Measurements from ENCODE around the gene PRPF6. TPM values are rescaled to one million over a fixed set of nuclear protein-coding genes. Genes with fewer than 3 reads are reported as not detected.

The PRPF6 gene
- total RNA-seq, 1 donor, result 55.4 TPM

DNA sequence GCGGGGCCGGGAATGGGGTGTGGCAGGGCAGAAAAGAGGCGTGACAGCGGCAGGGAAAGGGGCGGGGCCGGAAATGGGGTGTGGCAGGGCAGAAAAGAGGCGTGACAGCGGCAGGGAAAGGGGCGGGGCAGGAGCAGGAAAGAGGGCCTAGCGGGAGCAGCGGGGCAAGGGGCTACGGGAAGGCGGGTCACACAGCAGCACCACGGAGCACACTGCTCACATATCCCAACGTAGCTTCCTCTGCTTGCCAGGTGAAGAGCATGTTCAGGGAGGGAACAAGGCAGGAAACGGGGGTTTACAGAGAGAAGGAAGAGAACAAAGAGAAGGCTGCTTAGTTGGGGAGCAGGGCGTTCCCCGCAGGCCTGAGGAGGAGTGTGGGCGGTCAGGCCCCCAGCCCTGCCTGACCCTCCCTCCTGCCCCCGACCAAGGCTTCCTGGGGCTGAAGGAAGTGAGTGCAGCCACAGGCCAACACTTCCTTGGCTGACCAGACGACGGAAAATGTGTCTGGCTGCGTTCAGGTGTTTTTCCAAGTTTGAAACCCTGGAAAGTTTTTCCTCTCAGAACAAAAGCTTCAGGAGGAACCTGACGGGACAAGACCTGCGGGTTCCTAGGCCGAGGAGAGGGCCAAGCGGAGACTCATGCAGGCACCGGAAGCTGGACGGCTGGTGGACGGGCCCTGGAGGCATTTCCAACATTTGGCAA, 38.5 kb upstream of the PRPF6 start:
- no peak for TF ChIP-seq CTCF (IDR thresholded peaks at IDR 0.05; ENCODE audit: insufficient read depth, low read length)
- no peak overlapping the region for H3K4me3 ChIP-seq (ENCODE audit: low read depth, low read length)
- no peak for DNase-seq (ENCODE audit: low read depth)

GRCh38 chr20:63942969-63943807, 37.7 kb upstream of the PRPF6 start:
- DNase-seq (ENCODE audit: low read depth), result no peak
- TF ChIP-seq CTCF (IDR thresholded peaks at IDR 0.05; ENCODE audit: insufficient read depth, low read length), result no peak
- no peak overlapping the region for H3K4me3 ChIP-seq (ENCODE audit: low read depth, low read length)

DNA sequence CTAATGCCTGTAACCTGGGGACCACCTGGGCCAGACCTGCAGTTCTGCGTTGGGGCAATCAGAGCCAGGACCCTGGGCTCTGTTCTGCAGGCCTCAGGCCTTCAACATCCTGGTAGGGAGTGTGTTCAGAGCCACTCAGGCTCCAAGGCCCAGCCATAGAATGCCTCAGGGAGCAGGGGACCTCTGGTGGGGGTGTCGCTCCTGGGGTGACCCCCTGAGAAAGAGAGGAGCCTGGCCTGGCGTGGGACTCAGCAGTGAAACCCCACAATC, 37.2 kb upstream of the PRPF6 start:
- DNase-seq (ENCODE audit: low read depth), result no peak
- no peak for TF ChIP-seq CTCF (IDR thresholded peaks at IDR 0.05; ENCODE audit: insufficient read depth, low read length)
- no peak overlapping the region for H3K4me3 ChIP-seq (ENCODE audit: low read depth, low read length)

- H3K4me3 ChIP-seq (ENCODE audit: low read depth, low read length), result no peak overlapping the region
- DNase-seq (ENCODE audit: low read depth), result no peak
- no peak for TF ChIP-seq CTCF (IDR thresholded peaks at IDR 0.05; ENCODE audit: insufficient read depth, low read length)
These were observed 36.6 kb upstream of the PRPF6 start for GRCh38 chr20:63944078-63944941.

GRCh38 chr20:63945031-63945658, 35.8 kb upstream of the PRPF6 start:
- no peak overlapping the region for H3K4me3 ChIP-seq (ENCODE audit: low read depth, low read length)
- TF ChIP-seq CTCF (IDR thresholded peaks at IDR 0.05; ENCODE audit: insufficient read depth, low read length), result no peak
- no peak for DNase-seq (ENCODE audit: low read depth)
